IMR-90 (cell line): ENCODE results near the gene MAGI2. TPM values are rescaled to one million over a fixed set of nuclear protein-coding genes. Genes with fewer than 3 reads are reported as not detected.

Experiments used
- ATAC-seq: fragments of 200-7000 bp; cut with Tn5 transposase; 2 replicates; pipeline ENCODE4 v1.9.1; 2020; ENCODE audit warnings: low read depth, mild to moderate bottlenecking, moderate library complexity
- BruUV-seq: library from RNA; stranded (reverse); fragments of 400-500 nt; replicated peaks from 2 replicates; lab custom pipeline; 2021; lab: Mats Ljungman, UMichigan
- CTCF ChIA-PET: fragments of 300-600 bp; formaldehyde crosslinking; extraction: SDS; loops from one replicate; lab custom pipeline; 2021; ENCODE audit warnings: antibody characterized with exemption; lab: Yijun Ruan, JAX
- POLR2A ChIA-PET: fragments of 300-600 bp; sonication (Branson Sonifier 250); formaldehyde crosslinking; loops from one replicate; lab custom pipeline; 2022; ENCODE audit warnings: antibody characterized with exemption; ENCODE audit not compliant: unreplicated experiment; lab: Charles Lee
- DNase-seq: peaks from one replicate; pipeline ENCODE4 v3.0.0; 2013
- H2AFZ ChIP-seq: replicated peaks from 2 replicates; pipeline ENCODE3; 2013; ENCODE audit warnings: low read length, mild to moderate bottlenecking; ENCODE audit not compliant: poor library complexity
- H2AK5ac ChIP-seq: 2 replicates; pipeline ENCODE4 v1.6.1; 2013; ENCODE audit warnings: low read depth, low read length, inconsistent platforms
- H2AK9ac ChIP-seq: replicated peaks from 2 replicates; pipeline ENCODE3; 2013; ENCODE audit warnings: mild to moderate bottlenecking, low read depth, low read length, moderate library complexity; ENCODE audit not compliant: poor library complexity
- H2BK120ac ChIP-seq: 2 replicates; pipeline ENCODE4 v1.6.1; 2013; ENCODE audit warnings: low read depth, low read length, inconsistent platforms
- H2BK15ac ChIP-seq: 3 replicates; pipeline ENCODE4 v1.6.1; 2013; ENCODE audit warnings: low read depth, low read length, inconsistent platforms
- H2BK20ac ChIP-seq: 2 replicates; pipeline ENCODE4 v1.6.1; 2013; ENCODE audit warnings: low read depth, mild to moderate bottlenecking, inconsistent platforms, low read length, moderate library complexity
- H2BK5ac ChIP-seq: 2 replicates; pipeline ENCODE4 v1.6.1; 2013; ENCODE audit warnings: mild to moderate bottlenecking, low read depth, low read length, inconsistent platforms; ENCODE audit not compliant: poor library complexity, severe bottlenecking
- H3K14ac ChIP-seq: replicated peaks from 2 replicates; pipeline ENCODE4 v1.6.1; 2013; ENCODE audit warnings: low read depth, low read length, inconsistent platforms
- H3K18ac ChIP-seq: 2 replicates; pipeline ENCODE4 v1.6.1; 2013; ENCODE audit warnings: low read depth, low read length, control low read depth
- H3K23ac ChIP-seq: 2 replicates; pipeline ENCODE4 v1.6.1; 2013; ENCODE audit warnings: low read depth, low read length, inconsistent platforms
- H3K27ac ChIP-seq: 2 replicates; pipeline ENCODE4 v1.5.1; 2013; ENCODE audit warnings: mild to moderate bottlenecking, control low read depth, low read length; ENCODE audit not compliant: insufficient read depth
- H3K27me3 ChIP-seq: 2 replicates; pipeline ENCODE4 v1.6.1; 2013; ENCODE audit warnings: low read length; ENCODE audit not compliant: control insufficient read depth, insufficient read depth
- H3K36me3 ChIP-seq: 2 replicates; pipeline ENCODE4 v1.6.1; 2013; ENCODE audit warnings: low read length, mixed read lengths; ENCODE audit not compliant: control insufficient read depth, insufficient read depth
- H3K4ac ChIP-seq: 2 replicates; pipeline ENCODE4 v1.6.1; 2013; ENCODE audit warnings: low read depth, low read length, inconsistent platforms
- H3K4me1 ChIP-seq: 2 replicates; pipeline ENCODE4 v1.6.1; 2013; ENCODE audit warnings: low read length, mixed read lengths; ENCODE audit not compliant: control insufficient read depth, insufficient read depth
- H3K4me2 ChIP-seq: 2 replicates; pipeline ENCODE4 v1.6.1; 2013; ENCODE audit warnings: low read depth, mild to moderate bottlenecking, control low read depth, low read length, moderate library complexity
- H3K4me3 ChIP-seq: 2 replicates; pipeline ENCODE4 v1.5.1; 2013; ENCODE audit warnings: low read depth, mild to moderate bottlenecking, control low read depth, low read length, moderate library complexity; ENCODE audit not compliant: insufficient read depth
- H3K56ac ChIP-seq: 2 replicates; pipeline ENCODE4 v1.6.1; 2013; ENCODE audit warnings: low read length, inconsistent platforms; ENCODE audit not compliant: insufficient read depth; ENCODE audit errors: extremely low read depth
- H3K79me1 ChIP-seq, 2 experiments: 2 replicates each; pipeline ENCODE4 v1.6.1; 2013; ENCODE audit warnings: low read length in 2 of 2, inconsistent platforms in 1 of 2, low read depth in 1 of 2
- H3K9ac ChIP-seq: 2 replicates; pipeline ENCODE4 v1.6.1; 2013; ENCODE audit warnings: low read depth, low read length, control low read depth
- H3K9me1 ChIP-seq: 2 replicates; pipeline ENCODE4 v1.6.1; 2013; ENCODE audit warnings: low read length, inconsistent platforms; ENCODE audit not compliant: insufficient read depth
- H3K9me3 ChIP-seq: 2 replicates; pipeline ENCODE4 v1.6.1; 2013; ENCODE audit warnings: low read length; ENCODE audit not compliant: control insufficient read depth, insufficient read depth
- H4K20me1 ChIP-seq: 2 replicates; pipeline ENCODE4 v1.6.1; 2013; ENCODE audit warnings: low read length, inconsistent platforms; ENCODE audit not compliant: insufficient read depth
- H4K5ac ChIP-seq: 2 replicates; pipeline ENCODE4 v1.6.1; 2013; ENCODE audit warnings: mild to moderate bottlenecking, low read depth, low read length, control low read depth
- H4K8ac ChIP-seq, 2 experiments: 2 replicates each; pipeline ENCODE4 v1.6.1; 2013; ENCODE audit warnings: low read depth in 2 of 2, low read length in 2 of 2, control low read depth in 1 of 2, inconsistent platforms in 1 of 2
- H4K91ac ChIP-seq: 2 replicates; pipeline ENCODE4 v1.6.1; 2013; ENCODE audit warnings: low read depth, low read length, inconsistent platforms; ENCODE audit not compliant: insufficient read depth
- BHLHE40 ChIP-seq: fragments of 150-350 bp; IDR thresholded peaks from 2 replicates; pipeline ENCODE4 v1.6.1; 2016; ENCODE audit warnings: mild to moderate bottlenecking, low read depth, low read length
- CHD1 ChIP-seq: IDR thresholded peaks from 2 replicates; pipeline ENCODE4 v1.6.1; 2012; ENCODE audit warnings: low read depth, low read length, improper control_type of control experiment
- MAFK ChIP-seq: IDR thresholded peaks from 2 replicates; pipeline ENCODE4 v1.6.1; 2012; ENCODE audit warnings: low read depth, low read length, improper control_type of control experiment
- NFE2L2 ChIP-seq: fragments of 150-350 bp; IDR thresholded peaks from 2 replicates; pipeline ENCODE4 v1.6.1; 2016; ENCODE audit warnings: low read depth, mild to moderate bottlenecking, low read length
- POLR2A ChIP-seq: IDR thresholded peaks from 2 replicates; pipeline ENCODE4 v1.6.1; 2012; ENCODE audit warnings: mild to moderate bottlenecking, low read depth, low read length
- RAD21 ChIP-seq: IDR thresholded peaks from 2 replicates; pipeline ENCODE4 v1.6.1; 2012; ENCODE audit warnings: low read length, improper control_type of control experiment
- RCOR1 ChIP-seq: IDR thresholded peaks from 2 replicates; pipeline ENCODE4 v1.6.1; 2012; ENCODE audit warnings: mild to moderate bottlenecking, low read length, improper control_type of control experiment; ENCODE audit not compliant: insufficient replicate concordance
- SMC3 ChIP-seq: fragments of 150-350 bp; IDR thresholded peaks from 2 replicates; pipeline ENCODE4 v1.6.1; 2016; ENCODE audit warnings: low read depth, mild to moderate bottlenecking, antibody characterized with exemption, low read length, moderate library complexity
- WGBS, 2 experiments: methylation state at CpG; one replicate each; pipeline versions ENCODE4 v1.1.5 to v1.1.7; 2013; ENCODE audit warnings: missing lambda C conversion rate in 2 of 2; ENCODE audit not compliant: insufficient read length in 1 of 2; ENCODE audit errors: extremely low coverage in 2 of 2; 5-methylcytosine and 5-hydroxymethylcytosine counted together
- dilution Hi-C: fragments of 300-500 bp; cut with HindIII; formaldehyde crosslinking; loops from one replicate; pipeline ENCODE4 v1.14.3; 2018; ENCODE audit warnings: low sequenced_read_pairs; ENCODE audit not compliant: unreplicated experiment
- in situ Hi-C: fragments of 300-500 bp; cut with MboI; formaldehyde crosslinking; loops from 3 replicates; pipeline ENCODE4 v1.14.3; 2019; ENCODE audit warnings: low sequenced_read_pairs, inconsistent platforms, mixed read lengths
- intact Hi-C: fragments of 100-400 bp; cut with micrococcal nuclease; formaldehyde crosslinking; loops from 2 replicates; pipeline ENCODE4 v1.10.0; 2022
- polyA plus RNA-seq, 3 experiments: library from polyadenylated mRNA; depleted of rRNA; stranded (reverse); fragments of >200 nt; gene quantifications; 2 replicates each; pipeline ENCODE4 v1.2.3, GENCODE V29; 2012; ENCODE audit warnings: low replicate concordance in 1 of 3
- total RNA-seq: library from RNA; depleted of rRNA; stranded (reverse); fragments of >200 nt; gene quantifications from 2 replicates; pipeline ENCODE4 v1.2.3, GENCODE V29; 2012
- TF ChIP-seq, protein P1 (sequence below): conservative IDR thresholded peaks from 2 replicates; pipeline ENCODE4 v1.5.1; 2012; ENCODE audit warnings: mild to moderate bottlenecking, low read depth, low read length, improper control_type of control experiment
- TF ChIP-seq, protein P2 (sequence below): fragments of 150-350 bp; IDR thresholded peaks from 2 replicates; pipeline ENCODE4 v1.6.1; 2017; ENCODE audit warnings: mild to moderate bottlenecking, antibody characterized with exemption, low read length, low read depth

Gene MAGI2
- total and polyA plus RNA-seq, 2 of the 4 experiments (the other 2 are of a cell fraction), result 2.5 to 17.9 TPM

DNA sequence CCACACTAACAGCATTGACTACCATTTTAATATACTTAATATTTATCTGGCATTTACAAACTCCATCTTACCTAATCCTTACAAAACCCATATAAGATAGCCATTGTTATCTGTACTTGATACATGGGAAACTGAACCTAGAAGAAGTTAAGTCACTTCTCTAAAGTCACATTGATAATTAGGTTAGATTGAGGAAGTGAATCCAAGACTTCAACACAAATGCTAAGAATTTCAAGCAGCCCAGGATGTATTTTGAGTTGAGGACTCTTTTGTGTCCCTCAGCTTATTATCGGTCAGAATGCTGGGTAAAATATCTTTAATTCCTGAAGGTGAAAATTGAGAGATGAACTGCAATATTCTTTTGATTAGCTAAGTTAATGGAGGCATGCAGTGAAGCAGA lies 1189.4 kb downstream of the MAGI2 start:
- intact Hi-C loops (no loop called here), dilution Hi-C loops (no loop called here), in situ Hi-C loops (no loop called here)
- no peak overlapping the region for H4K8ac ChIP-seq
- no peaks in the 10 kb centered on the region; the same call in 1 of the 2 replicates for H3K9me1 ChIP-seq
- H2AFZ ChIP-seq, result no peak overlapping the region
- H3K4ac ChIP-seq, result no peak overlapping the region
- WGBS, 2 experiments, result 100% methylated on average over 1 of the region's 1 CpG; no CpG with 5 or more reads in 1 of the 2 experiments
- no peak overlapping the region for H2BK20ac ChIP-seq
- no peak for TF ChIP-seq BHLHE40
- no peak for TF ChIP-seq POLR2A
- TF ChIP-seq NFE2L2, result no peak
- no peak for TF ChIP-seq SMC3
- TF ChIP-seq MAFK, result no peak
- no peak for TF ChIP-seq RAD21
- no peak for TF ChIP-seq RCOR1
- TF ChIP-seq, protein P1, sequence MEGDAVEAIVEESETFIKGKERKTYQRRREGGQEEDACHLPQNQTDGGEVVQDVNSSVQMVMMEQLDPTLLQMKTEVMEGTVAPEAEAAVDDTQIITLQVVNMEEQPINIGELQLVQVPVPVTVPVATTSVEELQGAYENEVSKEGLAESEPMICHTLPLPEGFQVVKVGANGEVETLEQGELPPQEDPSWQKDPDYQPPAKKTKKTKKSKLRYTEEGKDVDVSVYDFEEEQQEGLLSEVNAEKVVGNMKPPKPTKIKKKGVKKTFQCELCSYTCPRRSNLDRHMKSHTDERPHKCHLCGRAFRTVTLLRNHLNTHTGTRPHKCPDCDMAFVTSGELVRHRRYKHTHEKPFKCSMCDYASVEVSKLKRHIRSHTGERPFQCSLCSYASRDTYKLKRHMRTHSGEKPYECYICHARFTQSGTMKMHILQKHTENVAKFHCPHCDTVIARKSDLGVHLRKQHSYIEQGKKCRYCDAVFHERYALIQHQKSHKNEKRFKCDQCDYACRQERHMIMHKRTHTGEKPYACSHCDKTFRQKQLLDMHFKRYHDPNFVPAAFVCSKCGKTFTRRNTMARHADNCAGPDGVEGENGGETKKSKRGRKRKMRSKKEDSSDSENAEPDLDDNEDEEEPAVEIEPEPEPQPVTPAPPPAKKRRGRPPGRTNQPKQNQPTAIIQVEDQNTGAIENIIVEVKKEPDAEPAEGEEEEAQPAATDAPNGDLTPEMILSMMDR, result no peak
- TF ChIP-seq, protein P2, sequence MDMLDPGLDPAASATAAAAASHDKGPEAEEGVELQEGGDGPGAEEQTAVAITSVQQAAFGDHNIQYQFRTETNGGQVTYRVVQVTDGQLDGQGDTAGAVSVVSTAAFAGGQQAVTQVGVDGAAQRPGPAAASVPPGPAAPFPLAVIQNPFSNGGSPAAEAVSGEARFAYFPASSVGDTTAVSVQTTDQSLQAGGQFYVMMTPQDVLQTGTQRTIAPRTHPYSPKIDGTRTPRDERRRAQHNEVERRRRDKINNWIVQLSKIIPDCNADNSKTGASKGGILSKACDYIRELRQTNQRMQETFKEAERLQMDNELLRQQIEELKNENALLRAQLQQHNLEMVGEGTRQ, result no peak
- no peak for TF ChIP-seq CHD1
- H3K23ac ChIP-seq, result no peak overlapping the region
- H4K20me1 ChIP-seq, result no peaks in the 10 kb centered on the region
- H2BK15ac ChIP-seq, result no peak overlapping the region
- no peaks in the 10 kb centered on the region for H3K27me3 ChIP-seq
- DNase-seq (no peak), ATAC-seq (no peak)
- no peaks in the 10 kb centered on the region for H3K79me1 ChIP-seq
- H3K56ac ChIP-seq, result no peak overlapping the region
- H3K27ac ChIP-seq, result no peak overlapping the region
- H4K5ac ChIP-seq, result no peak overlapping the region
- POLR2A ChIA-PET, result no interaction called here
- H3K9me3 ChIP-seq, result no peaks in the 10 kb centered on the region
- H2AK9ac ChIP-seq, result no peak overlapping the region
- CTCF ChIA-PET, result no interaction called here
- H2BK120ac ChIP-seq, result no peak overlapping the region
- H3K4me2 ChIP-seq, result no peak overlapping the region
- no peaks in the 10 kb centered on the region; the same call in 1 of the 2 replicates for H3K4me1 ChIP-seq
- no TSS peak for BruUV-seq
- H3K18ac ChIP-seq, result no peak overlapping the region
- H2AK5ac ChIP-seq, result no peak overlapping the region
- no peak overlapping the region for H3K9ac ChIP-seq
- H3K14ac ChIP-seq, result no peak overlapping the region
- no peaks in the 10 kb centered on the region for H3K36me3 ChIP-seq
- H3K4me3 ChIP-seq, result no peak overlapping the region
- H2BK5ac ChIP-seq, result no peak overlapping the region
- no peak overlapping the region for H4K91ac ChIP-seq
